WTC11 (cell line): Measurements from ENCODE around the gene TP53AIP1. TPM values are rescaled to one million over a fixed set of nuclear protein-coding genes. Genes with fewer than 3 reads are reported as not detected.

Experiments
- ATAC-seq: fragments of 200-7000 bp; cut with Tn5 transposase; 2 replicates; pipeline ENCODE4 v1.10.0; 2021; ENCODE audit warnings: mild to moderate bottlenecking, moderate library complexity
- CTCF ChIA-PET: fragments of 300-600 bp; sonication (Branson Sonifier 250); formaldehyde crosslinking; loops from one replicate; lab custom pipeline; 2021; ENCODE audit warnings: antibody characterized with exemption; lab: Charles Lee
- POLR2A ChIA-PET: fragments of 350-600 bp; sonication (Branson Sonifier 250); formaldehyde crosslinking; loops from one replicate; lab custom pipeline; 2021; ENCODE audit warnings: antibody characterized with exemption; lab: Charles Lee
- DNase-seq: peaks from one replicate; pipeline ENCODE4 v3.0.0; 2021; ENCODE audit warnings: low spot score
- H3K27ac Mint-ChIP-seq: 2 replicates; pipeline ENCODE4 v1.8.0; 2021; ENCODE audit warnings: mixed read lengths
- H3K27me3 Mint-ChIP-seq: 2 replicates; pipeline ENCODE4 v1.8.0; 2021; ENCODE audit warnings: low read depth, mild to moderate bottlenecking, moderate library complexity, mixed read lengths
- H3K36me3 Mint-ChIP-seq: 2 replicates; pipeline ENCODE4 v1.8.0; 2021; ENCODE audit warnings: mixed read lengths
- H3K4me1 Mint-ChIP-seq: 2 replicates; pipeline ENCODE4 v1.8.0; 2022; ENCODE audit warnings: mixed read lengths
- H3K4me3 Mint-ChIP-seq: 2 replicates; pipeline ENCODE4 v1.8.0; 2021; ENCODE audit warnings: mild to moderate bottlenecking, moderate library complexity, mixed read lengths
- H3K9me3 Mint-ChIP-seq: 2 replicates; pipeline ENCODE4 v1.8.0; 2021; ENCODE audit warnings: mixed read lengths
- CBFB ChIP-seq: sonication (generic); formaldehyde crosslinking; IDR thresholded peaks from 2 replicates; pipeline ENCODE4 v1.8.1; 2022; ENCODE audit warnings: mild to moderate bottlenecking, low read depth, missing genetic modification reagents
- CREB1 ChIP-seq: sonication (generic); formaldehyde crosslinking; IDR thresholded peaks from 2 replicates; pipeline ENCODE4 v1.8.0; 2023; ENCODE audit warnings: mild to moderate bottlenecking, missing genetic modification reagents
- FOXK1 ChIP-seq: sonication (generic); formaldehyde crosslinking; IDR thresholded peaks from 2 replicates; pipeline ENCODE4 v1.8.0; 2022; ENCODE audit warnings: mild to moderate bottlenecking, moderate library complexity, missing genetic modification reagents
- NFYB ChIP-seq: sonication (generic); formaldehyde crosslinking; conservative IDR thresholded peaks from 2 replicates; pipeline ENCODE4 v1.8.0; 2022; ENCODE audit warnings: low read depth, missing genetic modification reagents
- NR1H2 ChIP-seq: sonication (generic); formaldehyde crosslinking; IDR thresholded peaks from 2 replicates; pipeline ENCODE4 v1.9.0; 2021; ENCODE audit warnings: mild to moderate bottlenecking, moderate library complexity, missing genetic modification reagents
- PRRX2 ChIP-seq: fragments of 250-450 bp; sonication (Bioruptor Pico); IDR thresholded peaks from 2 replicates; pipeline ENCODE4 v1.8.0; 2021; ENCODE audit warnings: mild to moderate bottlenecking
- RORB ChIP-seq: fragments of 250-450 bp; sonication (Bioruptor Pico); IDR thresholded peaks from 2 replicates; pipeline ENCODE4 v1.9.0; 2021; ENCODE audit warnings: mild to moderate bottlenecking
- SOX15 ChIP-seq: fragments of 250-450 bp; sonication (Bioruptor Pico); IDR thresholded peaks from 2 replicates; pipeline ENCODE4 v1.9.0; 2021; ENCODE audit warnings: mild to moderate bottlenecking
- SP1 ChIP-seq: sonication (generic); formaldehyde crosslinking; conservative IDR thresholded peaks from 2 replicates; pipeline ENCODE4 v1.8.1; 2022; ENCODE audit warnings: missing genetic modification reagents
- total RNA-seq: library from RNA; stranded (reverse); gene quantifications from 3 replicates; pipeline ENCODE4 v1.2.3, GENCODE V29; 2021
- TF ChIP-seq, protein P1 (sequence below): fragments of 250-450 bp; sonication (Bioruptor Pico); IDR thresholded peaks from 2 replicates; pipeline ENCODE4 v2.1.2; 2022; ENCODE audit warnings: mild to moderate bottlenecking, moderate library complexity
- TF ChIP-seq, protein P2 (sequence below): fragments of 250-450 bp; sonication (Bioruptor Pico); IDR thresholded peaks from 2 replicates; pipeline ENCODE4 v1.9.0; 2021; ENCODE audit warnings: moderate library complexity, mild to moderate bottlenecking, inconsistent platforms, borderline replicate concordance
- TF ChIP-seq, protein P3 (sequence below): sonication (generic); formaldehyde crosslinking; IDR thresholded peaks from 2 replicates; pipeline ENCODE4 v1.8.0; 2022; ENCODE audit warnings: mild to moderate bottlenecking, missing genetic modification reagents
- TF ChIP-seq, protein P4 (sequence below): sonication (generic); formaldehyde crosslinking; IDR thresholded peaks from 2 replicates; pipeline ENCODE4 v1.8.1; 2023; ENCODE audit warnings: mild to moderate bottlenecking, missing genetic modification reagents
- TF ChIP-seq, protein P5 (sequence below): sonication (generic); formaldehyde crosslinking; IDR thresholded peaks from 2 replicates; pipeline ENCODE4 v1.8.1; 2023; ENCODE audit warnings: mild to moderate bottlenecking, missing genetic modification reagents
- TF ChIP-seq, protein P6 (sequence below): sonication (generic); formaldehyde crosslinking; IDR thresholded peaks from 2 replicates; pipeline ENCODE4 v1.8.1; 2023; ENCODE audit warnings: mild to moderate bottlenecking, missing genetic modification reagents, moderate library complexity
- TF ChIP-seq, protein P7 (sequence below): sonication (generic); formaldehyde crosslinking; IDR thresholded peaks from 2 replicates; pipeline ENCODE4 v1.8.0; 2022; ENCODE audit warnings: missing genetic modification reagents
- TF ChIP-seq, protein P8 (sequence below): sonication (generic); formaldehyde crosslinking; IDR thresholded peaks from 2 replicates; pipeline ENCODE4 v1.8.1; 2022; ENCODE audit warnings: low read depth, mild to moderate bottlenecking, moderate library complexity, missing genetic modification reagents, borderline replicate concordance

Gene TP53AIP1
- total RNA-seq, 1 experiment from 2014 or later = 0.07 TPM

DNA sequence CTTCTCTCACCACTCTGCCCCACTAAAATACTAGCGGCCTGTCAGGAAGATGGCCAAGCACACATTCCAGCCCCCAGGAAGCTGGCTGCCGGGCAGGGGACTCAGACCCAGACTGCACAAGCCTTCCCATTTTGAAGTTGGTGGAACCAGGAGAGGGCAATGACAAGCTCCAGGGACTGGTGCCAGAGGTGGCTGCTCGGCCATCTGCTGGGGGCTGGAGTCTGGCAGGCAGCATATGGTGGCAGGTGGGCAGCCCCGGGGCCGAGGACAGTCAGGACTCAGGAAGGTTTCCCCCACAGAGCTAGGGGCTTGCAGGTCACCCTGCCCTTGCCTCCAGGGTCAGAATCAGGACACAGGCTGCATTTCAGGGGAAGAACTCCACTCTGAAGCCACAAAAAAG, 28.9 kb downstream of the TP53AIP1 start:
- no peak for DNase-seq
- TF ChIP-seq FOXK1 (CRISPR knock-in tag) = no peak
- TF ChIP-seq, protein P1, sequence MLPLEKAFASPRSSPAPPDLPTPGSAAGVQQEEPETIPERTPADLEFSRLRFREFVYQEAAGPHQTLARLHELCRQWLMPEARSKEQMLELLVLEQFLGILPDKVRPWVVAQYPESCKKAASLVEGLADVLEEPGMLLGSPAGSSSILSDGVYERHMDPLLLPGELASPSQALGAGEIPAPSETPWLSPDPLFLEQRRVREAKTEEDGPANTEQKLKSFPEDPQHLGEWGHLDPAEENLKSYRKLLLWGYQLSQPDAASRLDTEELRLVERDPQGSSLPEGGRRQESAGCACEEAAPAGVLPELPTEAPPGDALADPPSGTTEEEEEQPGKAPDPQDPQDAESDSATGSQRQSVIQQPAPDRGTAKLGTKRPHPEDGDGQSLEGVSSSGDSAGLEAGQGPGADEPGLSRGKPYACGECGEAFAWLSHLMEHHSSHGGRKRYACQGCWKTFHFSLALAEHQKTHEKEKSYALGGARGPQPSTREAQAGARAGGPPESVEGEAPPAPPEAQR (CRISPR knock-in tag) = no peak
- no peak for TF ChIP-seq SOX15 (CRISPR knock-in tag)
- TF ChIP-seq, protein P2, sequence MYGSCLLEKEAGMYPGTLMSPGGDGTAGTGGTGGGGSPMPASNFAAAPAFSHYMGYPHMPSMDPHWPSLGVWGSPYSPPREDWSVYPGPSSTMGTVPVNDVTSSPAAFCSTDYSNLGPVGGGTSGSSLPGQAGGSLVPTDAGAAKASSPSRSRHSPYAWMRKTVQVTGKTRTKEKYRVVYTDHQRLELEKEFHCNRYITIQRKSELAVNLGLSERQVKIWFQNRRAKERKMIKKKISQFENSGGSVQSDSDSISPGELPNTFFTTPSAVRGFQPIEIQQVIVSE (CRISPR knock-in tag) = no peak
- TF ChIP-seq CBFB (CRISPR knock-in tag) = no peak
- TF ChIP-seq, protein P3, sequence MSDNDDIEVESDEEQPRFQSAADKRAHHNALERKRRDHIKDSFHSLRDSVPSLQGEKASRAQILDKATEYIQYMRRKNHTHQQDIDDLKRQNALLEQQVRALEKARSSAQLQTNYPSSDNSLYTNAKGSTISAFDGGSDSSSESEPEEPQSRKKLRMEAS (CRISPR knock-in tag) = no peak
- TF ChIP-seq PRRX2 (CRISPR knock-in tag) = no peak
- TF ChIP-seq, protein P4, sequence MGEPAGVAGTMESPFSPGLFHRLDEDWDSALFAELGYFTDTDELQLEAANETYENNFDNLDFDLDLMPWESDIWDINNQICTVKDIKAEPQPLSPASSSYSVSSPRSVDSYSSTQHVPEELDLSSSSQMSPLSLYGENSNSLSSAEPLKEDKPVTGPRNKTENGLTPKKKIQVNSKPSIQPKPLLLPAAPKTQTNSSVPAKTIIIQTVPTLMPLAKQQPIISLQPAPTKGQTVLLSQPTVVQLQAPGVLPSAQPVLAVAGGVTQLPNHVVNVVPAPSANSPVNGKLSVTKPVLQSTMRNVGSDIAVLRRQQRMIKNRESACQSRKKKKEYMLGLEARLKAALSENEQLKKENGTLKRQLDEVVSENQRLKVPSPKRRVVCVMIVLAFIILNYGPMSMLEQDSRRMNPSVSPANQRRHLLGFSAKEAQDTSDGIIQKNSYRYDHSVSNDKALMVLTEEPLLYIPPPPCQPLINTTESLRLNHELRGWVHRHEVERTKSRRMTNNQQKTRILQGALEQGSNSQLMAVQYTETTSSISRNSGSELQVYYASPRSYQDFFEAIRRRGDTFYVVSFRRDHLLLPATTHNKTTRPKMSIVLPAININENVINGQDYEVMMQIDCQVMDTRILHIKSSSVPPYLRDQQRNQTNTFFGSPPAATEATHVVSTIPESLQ (CRISPR knock-in tag) = no peak
- no peak for TF ChIP-seq NFYB
- TF ChIP-seq SP1 (CRISPR knock-in tag) = no peak
- TF ChIP-seq NR1H2 = no peak
- TF ChIP-seq, protein P5, sequence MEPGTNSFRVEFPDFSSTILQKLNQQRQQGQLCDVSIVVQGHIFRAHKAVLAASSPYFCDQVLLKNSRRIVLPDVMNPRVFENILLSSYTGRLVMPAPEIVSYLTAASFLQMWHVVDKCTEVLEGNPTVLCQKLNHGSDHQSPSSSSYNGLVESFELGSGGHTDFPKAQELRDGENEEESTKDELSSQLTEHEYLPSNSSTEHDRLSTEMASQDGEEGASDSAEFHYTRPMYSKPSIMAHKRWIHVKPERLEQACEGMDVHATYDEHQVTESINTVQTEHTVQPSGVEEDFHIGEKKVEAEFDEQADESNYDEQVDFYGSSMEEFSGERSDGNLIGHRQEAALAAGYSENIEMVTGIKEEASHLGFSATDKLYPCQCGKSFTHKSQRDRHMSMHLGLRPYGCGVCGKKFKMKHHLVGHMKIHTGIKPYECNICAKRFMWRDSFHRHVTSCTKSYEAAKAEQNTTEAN (CRISPR knock-in tag) = no peak
- TF ChIP-seq, protein P6, sequence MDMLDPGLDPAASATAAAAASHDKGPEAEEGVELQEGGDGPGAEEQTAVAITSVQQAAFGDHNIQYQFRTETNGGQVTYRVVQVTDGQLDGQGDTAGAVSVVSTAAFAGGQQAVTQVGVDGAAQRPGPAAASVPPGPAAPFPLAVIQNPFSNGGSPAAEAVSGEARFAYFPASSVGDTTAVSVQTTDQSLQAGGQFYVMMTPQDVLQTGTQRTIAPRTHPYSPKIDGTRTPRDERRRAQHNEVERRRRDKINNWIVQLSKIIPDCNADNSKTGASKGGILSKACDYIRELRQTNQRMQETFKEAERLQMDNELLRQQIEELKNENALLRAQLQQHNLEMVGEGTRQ (CRISPR knock-in tag) = no peak
- TF ChIP-seq RORB (CRISPR knock-in tag) = no peak
- TF ChIP-seq, protein P7, sequence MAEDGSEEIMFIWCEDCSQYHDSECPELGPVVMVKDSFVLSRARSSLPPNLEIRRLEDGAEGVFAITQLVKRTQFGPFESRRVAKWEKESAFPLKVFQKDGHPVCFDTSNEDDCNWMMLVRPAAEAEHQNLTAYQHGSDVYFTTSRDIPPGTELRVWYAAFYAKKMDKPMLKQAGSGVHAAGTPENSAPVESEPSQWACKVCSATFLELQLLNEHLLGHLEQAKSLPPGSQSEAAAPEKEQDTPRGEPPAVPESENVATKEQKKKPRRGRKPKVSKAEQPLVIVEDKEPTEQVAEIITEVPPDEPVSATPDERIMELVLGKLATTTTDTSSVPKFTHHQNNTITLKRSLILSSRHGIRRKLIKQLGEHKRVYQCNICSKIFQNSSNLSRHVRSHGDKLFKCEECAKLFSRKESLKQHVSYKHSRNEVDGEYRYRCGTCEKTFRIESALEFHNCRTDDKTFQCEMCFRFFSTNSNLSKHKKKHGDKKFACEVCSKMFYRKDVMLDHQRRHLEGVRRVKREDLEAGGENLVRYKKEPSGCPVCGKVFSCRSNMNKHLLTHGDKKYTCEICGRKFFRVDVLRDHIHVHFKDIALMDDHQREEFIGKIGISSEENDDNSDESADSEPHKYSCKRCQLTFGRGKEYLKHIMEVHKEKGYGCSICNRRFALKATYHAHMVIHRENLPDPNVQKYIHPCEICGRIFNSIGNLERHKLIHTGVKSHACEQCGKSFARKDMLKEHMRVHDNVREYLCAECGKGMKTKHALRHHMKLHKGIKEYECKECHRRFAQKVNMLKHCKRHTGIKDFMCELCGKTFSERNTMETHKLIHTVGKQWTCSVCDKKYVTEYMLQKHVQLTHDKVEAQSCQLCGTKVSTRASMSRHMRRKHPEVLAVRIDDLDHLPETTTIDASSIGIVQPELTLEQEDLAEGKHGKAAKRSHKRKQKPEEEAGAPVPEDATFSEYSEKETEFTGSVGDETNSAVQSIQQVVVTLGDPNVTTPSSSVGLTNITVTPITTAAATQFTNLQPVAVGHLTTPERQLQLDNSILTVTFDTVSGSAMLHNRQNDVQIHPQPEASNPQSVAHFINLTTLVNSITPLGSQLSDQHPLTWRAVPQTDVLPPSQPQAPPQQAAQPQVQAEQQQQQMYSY = no peak
- TF ChIP-seq, protein P8, sequence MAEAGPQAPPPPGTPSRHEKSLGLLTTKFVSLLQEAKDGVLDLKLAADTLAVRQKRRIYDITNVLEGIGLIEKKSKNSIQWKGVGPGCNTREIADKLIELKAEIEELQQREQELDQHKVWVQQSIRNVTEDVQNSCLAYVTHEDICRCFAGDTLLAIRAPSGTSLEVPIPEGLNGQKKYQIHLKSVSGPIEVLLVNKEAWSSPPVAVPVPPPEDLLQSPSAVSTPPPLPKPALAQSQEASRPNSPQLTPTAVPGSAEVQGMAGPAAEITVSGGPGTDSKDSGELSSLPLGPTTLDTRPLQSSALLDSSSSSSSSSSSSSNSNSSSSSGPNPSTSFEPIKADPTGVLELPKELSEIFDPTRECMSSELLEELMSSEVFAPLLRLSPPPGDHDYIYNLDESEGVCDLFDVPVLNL (CRISPR knock-in tag) = no peak
- TF ChIP-seq CREB1 (CRISPR knock-in tag) = no peak
- TF ChIP-seq, all 79 proteins: peak for 0
- Mint-ChIP-seq H3K9me3 (peaks cover 18% of the 10 kb centered on the region), H3K4me3 (no peak overlapping the region), H3K36me3 (no peaks in the 10 kb centered on the region), H3K27me3 (peaks cover 38% of the 10 kb centered on the region), H3K4me1 (no peaks in the 10 kb centered on the region), H3K27ac (no peak overlapping the region)
- no peak for ATAC-seq
- CTCF ChIA-PET = interaction anchor here (0.6 to 1.6 kb wide), 4 partner anchors 9 to 909 kb away, joined by 3 read pairs; no protein-coding TSS in a partner anchor
- POLR2A ChIA-PET = no interaction called here
